CD14-positive monocyte (primary cell): ENCODE data around the gene AP1S2. TPM values are rescaled to one million over a fixed set of nuclear protein-coding genes. Genes with fewer than 3 reads are reported as not detected.
A peak's percentile ranks its signal among the peaks of the same experiment; 100 is the strongest.

Experiments used
- DNase-seq, 3 donors: peaks; one replicate each; pipeline ENCODE4 v3.0.0-alpha.2; 2011 to 2022
- H2AFZ ChIP-seq: 2 replicates; pipeline ENCODE4 v1.6.0; 2012; ENCODE audit warnings: mild to moderate bottlenecking, low read depth, low read length, inconsistent platforms; ENCODE audit not compliant: insufficient read depth, poor library complexity, severe bottlenecking
- H3K27ac ChIP-seq, 2 donors: 1 replicate in 1 of 2; 2 replicates in 1 of 2; pipeline ENCODE4 v1.5.1; 2012 to 2013; ENCODE audit warnings: low read length in 2 of 2, control low read depth in 1 of 2, inconsistent platforms in 1 of 2, low read depth in 1 of 2, mild to moderate bottlenecking in 1 of 2
- H3K27me3 ChIP-seq, 2 donors: one replicate each; pipeline versions ENCODE4 v1.6.0 to v1.6.1; 2011 to 2013; ENCODE audit warnings: low read length in 2 of 2; ENCODE audit not compliant: control insufficient read depth in 2 of 2, insufficient read depth in 2 of 2
- H3K36me3 ChIP-seq, 2 donors: replicated peaks in 1 of 2; 1 replicate in 1 of 2; 2 replicates in 1 of 2; pipeline versions ENCODE4 v1.5.1 to v1.6.1; 2012 to 2013; ENCODE audit warnings: low read length in 2 of 2, control low read depth in 1 of 2, inconsistent platforms in 1 of 2, mild to moderate bottlenecking in 1 of 2; ENCODE audit not compliant: insufficient read depth in 2 of 2, control insufficient read depth in 1 of 2
- H3K4me1 ChIP-seq, 2 donors: 1 replicate in 1 of 2; 2 replicates in 1 of 2; pipeline versions ENCODE4 v1.5.1 to v1.6.1; 2012 to 2013; ENCODE audit warnings: low read length in 2 of 2, control low read depth in 1 of 2, inconsistent platforms in 1 of 2, mild to moderate bottlenecking in 1 of 2, moderate library complexity in 1 of 2; ENCODE audit not compliant: insufficient read depth in 2 of 2, control insufficient read depth in 1 of 2
- H3K4me2 ChIP-seq: replicated peaks from 2 replicates; pipeline ENCODE3; 2012; ENCODE audit warnings: low read length, moderate library complexity, mild to moderate bottlenecking; ENCODE audit not compliant: poor library complexity, severe bottlenecking; ENCODE audit errors: extremely low read depth
- H3K4me3 ChIP-seq, 3 experiments: fragments of 200-600 bp in 1 of 3; sonication (generic) in 1 of 3; replicated peaks in 1 of 3; 1 replicate in 2 of 3; 2 replicates in 1 of 3; pipeline ENCODE4 v1.5.1; 2011 to 2013; ENCODE audit warnings: low read length in 3 of 3, mild to moderate bottlenecking in 3 of 3, control low read depth in 2 of 3, low read depth in 2 of 3, inconsistent platforms in 1 of 3, moderate library complexity in 1 of 3
- H3K79me2 ChIP-seq: 2 replicates; pipeline ENCODE4 v1.6.0; 2012; ENCODE audit warnings: mild to moderate bottlenecking, control low read depth, inconsistent platforms, low read length, moderate library complexity; ENCODE audit not compliant: insufficient read depth
- H3K9ac ChIP-seq: 2 replicates; pipeline ENCODE4 v1.6.0; 2017; ENCODE audit warnings: low read length, mild to moderate bottlenecking; ENCODE audit not compliant: insufficient read depth, poor library complexity, severe bottlenecking
- H3K9me3 ChIP-seq, 2 donors: replicated peaks in 1 of 2; 1 replicate in 1 of 2; 2 replicates in 1 of 2; pipeline versions ENCODE4 v1.5.1 to v1.6.1; 2012 to 2013; ENCODE audit warnings: low read length in 2 of 2, control low read depth in 1 of 2; ENCODE audit not compliant: control insufficient read depth in 1 of 2, insufficient read depth in 1 of 2
- H4K20me1 ChIP-seq: 2 replicates; pipeline ENCODE4 v1.6.0; 2012; ENCODE audit warnings: mild to moderate bottlenecking, low read length, control low read depth, moderate library complexity; ENCODE audit not compliant: insufficient read depth
- H3K27ac Mint-ChIP-seq, 7 donors: one replicate each; pipeline ENCODE4 v1.8.0; 2020; ENCODE audit warnings: mild to moderate bottlenecking in 7 of 7, mixed read lengths in 7 of 7, moderate library complexity in 6 of 7, inconsistent platforms in 2 of 7
- H3K27me3 Mint-ChIP-seq, 3 donors: one replicate each; pipeline ENCODE4 v1.8.0; 2021 to 2022; ENCODE audit warnings: low read depth in 3 of 3, mild to moderate bottlenecking in 3 of 3, mixed read lengths in 3 of 3, moderate library complexity in 3 of 3, inconsistent platforms in 1 of 3
- H3K36me3 Mint-ChIP-seq, 2 donors: one replicate each; pipeline ENCODE4 v1.8.0; 2020; ENCODE audit warnings: mixed read lengths in 2 of 2, inconsistent platforms in 1 of 2, mild to moderate bottlenecking in 1 of 2
- H3K4me1 Mint-ChIP-seq: one replicate; pipeline ENCODE4 v1.8.0; 2020; ENCODE audit warnings: mild to moderate bottlenecking, mixed read lengths
- H3K4me3 Mint-ChIP-seq, 2 donors: one replicate each; pipeline ENCODE4 v1.8.0; 2020; ENCODE audit warnings: mild to moderate bottlenecking in 2 of 2, mixed read lengths in 2 of 2, moderate library complexity in 1 of 2
- H3K9me3 Mint-ChIP-seq, 7 donors: one replicate each; pipeline ENCODE4 v1.8.0; 2020 to 2022; ENCODE audit warnings: mixed read lengths in 7 of 7, mild to moderate bottlenecking in 6 of 7, moderate library complexity in 6 of 7, inconsistent platforms in 2 of 7
- WGBS: methylation state at CpG from one replicate; pipeline ENCODE4 v1.1.5; 2013; ENCODE audit warnings: missing lambda C conversion rate; ENCODE audit not compliant: insufficient coverage; 5-methylcytosine and 5-hydroxymethylcytosine counted together
- intact Hi-C, 2 donors: fragments of 100-400 bp; cut with micrococcal nuclease; formaldehyde crosslinking; loops; one replicate each; pipeline versions ENCODE4 v1.15.0 to v1.15.1; 2023
- polyA minus RNA-seq: library from RNA; depleted of rRNA, polyadenylated mRNA; stranded (reverse); fragments of >200 nt; gene quantifications from 2 replicates; pipeline ENCODE4 v1.2.3, GENCODE V29; 2012
- polyA plus RNA-seq, 3 donors: library from polyadenylated mRNA; depleted of rRNA in 1 of 3; unstranded in 2 of 3; stranded (reverse) in 1 of 3; fragments of 300-500 nt in 2 of 3; fragments of >200 nt in 1 of 3; fragmentation: Illumina TruSeq in 2 of 3; gene quantifications; 1 replicate in 2 of 3; 2 replicates in 1 of 3; pipeline ENCODE4 v1.2.3, GENCODE V29; 2012 to 2021
- total RNA-seq, 12 experiments: library from RNA in 1 of 12; stranded (reverse) in 1 of 12; fragments of 120-200 nt in 1 of 12; gene quantifications; one replicate each; pipeline ENCODE4 v1.2.4 and lab custom pipeline; 2013 to 2026; ENCODE audit warnings: mixed read lengths in 6 of 12, inconsistent platforms in 1 of 12
- TF ChIP-seq, protein P1 (sequence below): fragments of 200-600 bp; IDR thresholded peaks from one replicate; pipeline ENCODE4 v1.8.0; 2022; ENCODE audit warnings: antibody characterized with exemption, mild to moderate bottlenecking

Gene AP1S2
- total RNA-seq (2013) = 675 TPM
- polyA plus RNA-seq = 100 to 1,000 TPM; 155 to 851 (median 806) TPM
- polyA minus RNA-seq = 174 and 247 TPM in 2 replicates
- total RNA-seq (lab: John Stamatoyannopoulos, UW) = 212 to 596 (median 455) reads per million in 11 experiments

DNA sequence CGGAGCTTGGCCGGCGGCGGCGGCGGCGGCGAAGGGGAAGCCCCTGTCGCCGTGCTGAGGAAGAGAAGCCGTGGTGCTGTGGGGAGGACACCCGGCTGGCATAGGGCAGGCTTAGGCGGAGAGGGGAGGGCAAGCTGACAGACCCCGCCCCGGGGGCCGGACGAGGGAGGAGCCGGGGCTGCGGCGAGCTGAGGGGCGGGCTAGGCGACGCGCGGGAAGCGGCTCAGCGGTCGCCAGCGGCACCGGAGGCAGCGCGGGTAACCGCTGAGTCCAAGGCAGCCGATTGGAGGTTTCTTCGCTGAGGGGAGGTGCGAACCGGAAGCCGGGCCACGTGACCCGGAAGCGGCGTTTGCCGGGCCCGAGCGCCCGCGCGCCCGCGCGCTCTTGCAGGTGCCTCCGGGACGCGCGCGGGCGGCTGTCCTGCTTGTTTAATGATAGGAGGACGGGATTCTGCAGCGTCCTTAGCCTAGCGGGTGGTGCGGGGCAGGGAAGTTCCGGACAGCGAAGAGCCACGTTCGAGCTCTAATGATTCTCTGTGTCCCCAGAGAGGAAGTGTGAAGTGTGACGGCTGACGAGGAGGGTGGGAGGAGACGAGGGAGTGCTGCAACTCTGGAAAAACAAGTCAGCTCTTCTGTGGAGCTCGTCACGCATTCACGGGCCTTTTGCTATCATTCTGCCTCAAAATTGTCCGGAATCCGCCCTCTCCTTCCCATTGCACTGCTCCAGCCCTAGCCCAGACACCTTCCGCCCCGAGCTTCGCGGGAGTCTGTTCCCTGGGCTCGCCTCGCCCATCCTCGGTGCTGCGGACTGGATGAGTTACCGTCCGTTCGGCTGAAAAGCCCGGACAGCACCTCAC is at the start of gene AP1S2:
TSS of gene AP1S2 (minus strand) at position 102 of the 856 bp plus-strand sequence. CDS start 2,289 bp downstream, outside the sequence.
- intact Hi-C loops = loop anchor here (10.0 kb wide), 4 partner anchors 50 to 260 kb away; no protein-coding TSS in a partner anchor
- H3K4me2 ChIP-seq = peak within 1 kb of the TSS; percentile 88
- under 1% methylated on average over 61 of the region's 85 CpGs for WGBS
- peak within 1 kb of the TSS; percentile 83 to 94 for H3K4me3 Mint-ChIP-seq
- no peaks in the 10 kb centered on the region for H3K9me3 ChIP-seq
- peaks cover 13 to 26% of the 10 kb centered on the region in 2 donors for H3K36me3 ChIP-seq
- DNase-seq = peak; percentile 87 to 97 (median 95)
- H4K20me1 ChIP-seq = peaks cover 38% of the 10 kb centered on the region
- peak within 1 kb of the TSS; percentile 72 to 81 (median 78) for H3K4me3 ChIP-seq
- H3K27me3 ChIP-seq = peaks cover 0 to 42% of the 10 kb centered on the region in 2 donors
- peaks cover 43% of the 10 kb centered on the region for H3K79me2 ChIP-seq
- peaks cover 22 to 37% of the 10 kb centered on the region in 2 donors for H3K36me3 Mint-ChIP-seq
- H3K27ac Mint-ChIP-seq = peak within 1 kb of the TSS; percentile 99 to 100 (median 100)
- peaks cover 26 to 68% of the 10 kb centered on the region in 2 donors for H3K4me1 ChIP-seq
- H3K27me3 Mint-ChIP-seq = peaks cover 0 to 46% (median 1%) of the 10 kb centered on the region in 3 donors
- peak within 1 kb of the TSS; percentile 99 to 100 for H3K27ac ChIP-seq
- peaks cover 0 to 9% (median 0%) of the 10 kb centered on the region in 7 donors for H3K9me3 Mint-ChIP-seq
- H2AFZ ChIP-seq = peak within 1 kb of the TSS; percentile 67
- H3K9ac ChIP-seq = peak within 1 kb of the TSS; percentile 96
- H3K4me1 Mint-ChIP-seq = peaks cover 33% of the 10 kb centered on the region
- TF ChIP-seq, protein P1, sequence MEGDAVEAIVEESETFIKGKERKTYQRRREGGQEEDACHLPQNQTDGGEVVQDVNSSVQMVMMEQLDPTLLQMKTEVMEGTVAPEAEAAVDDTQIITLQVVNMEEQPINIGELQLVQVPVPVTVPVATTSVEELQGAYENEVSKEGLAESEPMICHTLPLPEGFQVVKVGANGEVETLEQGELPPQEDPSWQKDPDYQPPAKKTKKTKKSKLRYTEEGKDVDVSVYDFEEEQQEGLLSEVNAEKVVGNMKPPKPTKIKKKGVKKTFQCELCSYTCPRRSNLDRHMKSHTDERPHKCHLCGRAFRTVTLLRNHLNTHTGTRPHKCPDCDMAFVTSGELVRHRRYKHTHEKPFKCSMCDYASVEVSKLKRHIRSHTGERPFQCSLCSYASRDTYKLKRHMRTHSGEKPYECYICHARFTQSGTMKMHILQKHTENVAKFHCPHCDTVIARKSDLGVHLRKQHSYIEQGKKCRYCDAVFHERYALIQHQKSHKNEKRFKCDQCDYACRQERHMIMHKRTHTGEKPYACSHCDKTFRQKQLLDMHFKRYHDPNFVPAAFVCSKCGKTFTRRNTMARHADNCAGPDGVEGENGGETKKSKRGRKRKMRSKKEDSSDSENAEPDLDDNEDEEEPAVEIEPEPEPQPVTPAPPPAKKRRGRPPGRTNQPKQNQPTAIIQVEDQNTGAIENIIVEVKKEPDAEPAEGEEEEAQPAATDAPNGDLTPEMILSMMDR = no peak

- TF ChIP-seq, protein P1 = no peak
- Histone ChIP-seq H2AFZ (no peak overlapping the region), H4K20me1 (no peaks in the 10 kb centered on the region), H3K79me2 (no peaks in the 10 kb centered on the region), H3K9ac (no peak overlapping the region), H3K27me3 (peaks cover 0 to 11% of the 10 kb centered on the region in 2 donors), H3K4me2 (peak overlapping the region; percentile 58), H3K36me3 (no peaks in the 10 kb centered on the region), H3K4me3 (peak overlapping the region in 1 of 3 experiments; percentile 48), H3K9me3 (peaks cover 6 to 8% of the 10 kb centered on the region in 2 donors), H3K27ac (peak overlapping the region; percentile 68 to 75), H3K4me1 (peaks cover 47 to 56% of the 10 kb centered on the region in 2 donors)
- Mint-ChIP-seq H3K4me1 (peaks cover 29% of the 10 kb centered on the region), H3K36me3 (peaks cover 9 to 22% of the 10 kb centered on the region in 2 donors), H3K4me3 (peak overlapping the region in 1 of 2 donors; percentile 59), H3K27ac (peak overlapping the region; percentile 89 to 97 (median 96)), H3K9me3 (peaks cover 10 to 25% (median 21%) of the 10 kb centered on the region in 7 donors), H3K27me3 (peaks cover 0 to 14% (median 0%) of the 10 kb centered on the region in 3 donors)
- intact Hi-C loops = no loop called here
- DNase-seq = peak; percentile 77 to 82 (median 80)
- no CpG with 5 or more reads among the region's 5 CpGs for whole genome bisulfite sequencing
Measured at GRCh38 chrX:15903186-15903681, 48.6 kb upstream of the AP1S2 start.
